GM06990 (cell line): Measurements from ENCODE around the gene CACNA1C.

ENCODE experiments used
- DNase-seq: peaks from one replicate; pipeline ENCODE4 v3.0.0-alpha.2; 2011; ENCODE audit not compliant: insufficient read length; ENCODE audit errors: extremely low read depth
- H3K27me3 ChIP-seq: replicated peaks from 2 replicates; pipeline ENCODE4 v1.6.0; 2011; ENCODE audit warnings: low read length; ENCODE audit not compliant: control insufficient read depth, insufficient read depth
- H3K36me3 ChIP-seq: 2 replicates; pipeline ENCODE4 v1.5.1; 2011; ENCODE audit warnings: low read length; ENCODE audit not compliant: control insufficient read depth, insufficient read depth
- H3K4me3 ChIP-seq: replicated peaks from 2 replicates; pipeline ENCODE4 v1.5.1; 2011; ENCODE audit warnings: low read depth, mild to moderate bottlenecking, control low read depth, low read length
- CTCF ChIP-seq: IDR thresholded peaks from 2 replicates; pipeline ENCODE4 v1.5.1; 2011; ENCODE audit warnings: low read length, control low read depth, mild to moderate bottlenecking, inconsistent platforms; ENCODE audit not compliant: insufficient read depth, poor library complexity, severe bottlenecking

CACNA1C gene

DNA sequence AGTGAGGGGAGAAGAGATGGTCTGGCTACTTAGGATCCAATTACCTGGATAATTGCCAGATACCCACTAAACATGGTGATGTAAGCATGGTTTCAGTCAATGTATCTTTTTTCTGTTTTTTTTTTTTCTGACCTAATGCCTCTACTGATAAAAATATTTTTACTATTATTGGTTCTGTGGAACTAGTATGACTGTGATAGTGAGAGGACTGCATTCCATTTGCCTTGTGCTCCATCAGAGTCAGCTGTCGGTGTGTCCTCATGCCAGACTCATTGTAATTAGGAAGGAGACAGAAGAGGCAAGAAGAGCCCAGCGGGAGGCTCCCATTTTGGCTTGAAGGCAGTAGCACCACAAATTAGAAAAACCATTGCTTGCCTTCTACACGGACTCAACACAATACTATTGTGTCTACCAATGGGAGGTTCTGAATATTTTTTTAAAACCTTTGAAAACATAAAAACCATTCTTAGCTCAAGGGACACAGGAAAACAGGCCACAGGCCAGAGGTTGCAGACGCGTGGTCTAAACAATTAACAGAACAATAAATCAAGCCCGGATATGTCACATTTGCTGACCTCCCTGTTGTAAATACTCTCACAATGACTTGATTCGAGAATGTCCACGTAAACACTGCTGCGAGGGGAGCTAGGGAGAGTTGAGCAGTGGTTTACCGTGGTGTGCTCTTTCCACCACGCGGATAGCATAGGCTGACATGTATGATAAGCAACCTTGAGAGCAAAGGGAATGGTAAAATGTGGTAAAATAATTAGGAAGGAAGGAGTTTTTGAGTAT is 35.0 kb upstream of the CACNA1C start:
- Histone ChIP-seq H3K27me3 (no peaks in the 10 kb centered on the region; the same call in 1 of the 2 replicates), H3K36me3 (no peaks in the 10 kb centered on the region), H3K4me3 (no peak overlapping the region)
- DNase-seq: no peak
- TF ChIP-seq CTCF: no peak

DNA sequence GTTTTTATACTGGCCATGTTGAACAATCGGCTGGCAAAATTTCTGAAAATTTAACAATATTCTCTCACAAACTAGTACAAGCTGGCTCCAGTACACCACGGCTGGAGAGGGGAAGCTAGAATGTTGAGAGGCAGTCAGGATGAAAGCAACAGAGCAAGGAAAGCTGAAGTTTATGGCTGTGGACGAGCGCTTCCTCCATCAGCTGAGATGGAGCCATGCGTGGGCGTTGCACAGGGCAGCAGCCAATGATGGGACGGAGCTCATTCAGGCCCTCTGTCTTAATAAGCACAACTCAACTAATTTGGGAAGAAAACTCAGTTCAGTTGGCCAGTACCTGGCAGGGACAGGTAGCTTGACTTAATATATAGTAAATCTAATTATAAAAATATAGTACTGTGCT is 34.4 kb upstream of the CACNA1C start:
- no peak for TF ChIP-seq CTCF
- no peak for DNase-seq
- no peaks in the 10 kb centered on the region; the same call in 1 of the 2 replicates for H3K27me3 ChIP-seq
- no peak overlapping the region for H3K4me3 ChIP-seq
- H3K36me3 ChIP-seq: no peaks in the 10 kb centered on the region

- DNase-seq: no peak
- Histone ChIP-seq H3K27me3 (no peaks in the 10 kb centered on the region; the same call in 1 of the 2 replicates), H3K4me3 (no peak overlapping the region), H3K36me3 (no peaks in the 10 kb centered on the region)
- no peak for TF ChIP-seq CTCF
Observed at GRCh38 chr12:2019126-2019525, 33.7 kb upstream of the CACNA1C start.

DNA sequence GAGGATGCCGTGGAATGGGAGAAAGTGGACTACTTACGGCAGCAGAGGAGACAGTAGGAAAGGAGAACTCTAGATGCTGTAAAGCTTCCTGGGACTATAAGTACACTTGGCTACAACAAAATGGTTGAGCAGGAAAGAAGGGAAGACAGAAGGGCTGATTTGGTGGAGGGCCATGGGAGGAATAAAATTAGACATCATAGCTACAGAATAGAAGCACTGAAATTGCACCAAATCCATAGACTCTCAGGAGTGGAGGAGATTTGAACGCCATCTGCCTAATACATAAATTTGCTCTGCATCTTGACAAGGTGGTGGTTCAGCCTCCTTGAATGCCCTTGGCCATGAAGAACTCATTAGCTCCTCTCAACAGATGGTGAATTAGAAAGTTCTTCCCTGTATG is 32.3 kb upstream of the CACNA1C start:
- DNase-seq: no peak
- H3K36me3 ChIP-seq: no peaks in the 10 kb centered on the region
- no peak for TF ChIP-seq CTCF
- no peaks in the 10 kb centered on the region; the same call in 1 of the 2 replicates for H3K27me3 ChIP-seq
- H3K4me3 ChIP-seq: no peak overlapping the region

GRCh38 chr12:2023365-2023764 is 29.4 kb upstream of the CACNA1C start:
- no peak for DNase-seq
- Histone ChIP-seq H3K4me3 (no peak overlapping the region), H3K36me3 (no peaks in the 10 kb centered on the region), H3K27me3 (peaks cover 2% of the 10 kb centered on the region; the same call in 1 of the 2 replicates)
- no peak for TF ChIP-seq CTCF
